RWPE1 (cell line): ENCODE results near the gene RARA.
A peak's percentile ranks its signal among the peaks of the same experiment; 100 is the strongest.

ENCODE experiments used
- CTCF ChIA-PET: fragments of 350-600 bp; sonication (Branson Sonifier 250); formaldehyde crosslinking; extraction: SDS; loops from one replicate; lab custom pipeline; 2021; lab: Yijun Ruan, JAX
- POLR2A ChIA-PET: fragments of 400-600 bp; formaldehyde crosslinking; extraction: SDS; loops from one replicate; lab custom pipeline; 2020; ENCODE audit warnings: antibody characterized with exemption; ENCODE audit not compliant: low non-redundant PET; lab: Yijun Ruan, JAX
- DNase-seq: peaks from one replicate; pipeline ENCODE4 v3.0.0; 2012; ENCODE audit warnings: low spot score
- H3K27ac ChIP-seq: fragments of 450-650 bp; 2 replicates; pipeline ENCODE4 v1.5.1; 2017
- CTCF ChIP-seq: fragments of 450-650 bp; conservative IDR thresholded peaks from 2 replicates; pipeline ENCODE4 v1.5.1; 2017; ENCODE audit warnings: low read depth, mild to moderate bottlenecking

RARA gene

DNA sequence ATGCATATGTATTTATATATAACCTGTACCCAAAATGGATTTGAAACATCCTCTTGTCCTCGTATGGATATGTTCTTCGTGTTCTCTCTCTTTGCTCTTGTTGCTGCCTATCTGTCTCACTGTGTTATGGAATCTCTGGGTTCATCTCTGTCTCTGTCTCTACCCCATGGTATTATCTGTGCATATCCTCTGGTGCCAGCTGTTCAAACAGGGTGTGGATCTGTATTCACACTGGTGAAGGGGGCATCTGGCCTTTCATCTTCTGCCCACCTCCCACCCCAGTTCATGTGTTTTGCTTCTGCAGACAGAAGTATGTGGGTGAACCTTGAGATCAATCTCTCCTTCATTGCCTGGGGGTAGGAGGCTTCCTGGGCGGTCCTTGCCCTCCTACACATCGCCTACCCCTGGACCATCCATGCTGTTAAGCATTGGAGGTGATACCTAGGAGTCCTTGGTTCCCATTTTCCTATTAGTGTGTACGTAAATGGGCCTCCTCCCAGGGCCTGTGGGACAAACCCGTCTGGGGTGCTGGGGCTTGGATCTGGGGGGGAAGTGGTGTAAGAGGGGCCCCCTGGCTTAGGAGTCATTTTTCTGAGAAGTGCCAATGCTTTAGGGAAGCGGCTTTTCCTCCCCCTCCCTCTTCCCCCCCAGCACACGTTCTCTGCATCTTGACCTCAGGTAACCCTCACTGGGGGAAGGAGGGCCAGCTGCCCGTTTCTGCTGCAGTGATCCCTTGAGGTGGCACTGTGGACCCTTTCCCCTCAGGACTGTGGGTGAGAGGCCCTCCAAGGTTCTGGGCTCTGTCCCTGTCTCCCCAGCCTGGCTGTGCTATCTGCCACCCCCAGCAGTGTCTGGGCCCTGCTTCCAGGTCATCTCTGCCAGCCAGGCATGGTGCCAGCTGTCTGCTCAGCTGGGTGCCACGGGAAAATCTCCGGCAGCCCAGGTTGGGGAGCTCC, 21.1 kb downstream of the RARA start:
- ChIA-PET POLR2A (interaction anchor here (0.7 kb wide), 1 partner anchor 1172 kb away, joined by 3 read pairs; no protein-coding TSS in a partner anchor), CTCF (interaction anchor here (2.4 kb wide), 1 partner anchor 13 kb away, joined by 8 read pairs; no protein-coding TSS in a partner anchor)
- no peak for TF ChIP-seq CTCF
- H3K27ac ChIP-seq = peak overlapping the region; percentile 66
- DNase-seq = no peak

DNA sequence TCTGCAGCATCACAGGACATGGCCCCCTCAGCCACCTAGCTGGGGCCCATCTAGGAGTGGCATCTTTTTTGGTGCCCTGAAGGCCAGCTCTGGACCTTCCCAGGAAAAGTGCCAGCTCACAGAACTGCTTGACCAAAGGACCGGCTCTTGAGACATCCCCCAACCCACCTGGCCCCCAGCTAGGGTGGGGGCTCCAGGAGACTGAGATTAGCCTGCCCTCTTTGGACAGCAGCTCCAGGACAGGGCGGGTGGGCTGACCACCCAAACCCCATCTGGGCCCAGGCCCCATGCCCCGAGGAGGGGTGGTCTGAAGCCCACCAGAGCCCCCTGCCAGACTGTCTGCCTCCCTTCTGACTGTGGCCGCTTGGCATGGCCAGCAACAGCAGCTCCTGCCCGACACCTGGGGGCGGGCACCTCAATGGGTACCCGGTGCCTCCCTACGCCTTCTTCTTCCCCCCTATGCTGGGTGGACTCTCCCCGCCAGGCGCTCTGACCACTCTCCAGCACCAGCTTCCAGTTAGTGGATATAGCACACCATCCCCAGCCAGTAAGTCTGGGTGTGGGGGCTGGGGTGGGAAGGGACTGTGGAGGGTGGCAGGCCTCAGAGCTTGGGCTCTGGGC, 22.0 kb downstream of the RARA start:
- TF ChIP-seq CTCF = no peak
- peak overlapping the region; percentile 66 for H3K27ac ChIP-seq
- POLR2A ChIA-PET = interaction anchor here (0.7 kb wide), 1 partner anchor 1171 kb away, joined by 3 read pairs; no protein-coding TSS in a partner anchor

DNA sequence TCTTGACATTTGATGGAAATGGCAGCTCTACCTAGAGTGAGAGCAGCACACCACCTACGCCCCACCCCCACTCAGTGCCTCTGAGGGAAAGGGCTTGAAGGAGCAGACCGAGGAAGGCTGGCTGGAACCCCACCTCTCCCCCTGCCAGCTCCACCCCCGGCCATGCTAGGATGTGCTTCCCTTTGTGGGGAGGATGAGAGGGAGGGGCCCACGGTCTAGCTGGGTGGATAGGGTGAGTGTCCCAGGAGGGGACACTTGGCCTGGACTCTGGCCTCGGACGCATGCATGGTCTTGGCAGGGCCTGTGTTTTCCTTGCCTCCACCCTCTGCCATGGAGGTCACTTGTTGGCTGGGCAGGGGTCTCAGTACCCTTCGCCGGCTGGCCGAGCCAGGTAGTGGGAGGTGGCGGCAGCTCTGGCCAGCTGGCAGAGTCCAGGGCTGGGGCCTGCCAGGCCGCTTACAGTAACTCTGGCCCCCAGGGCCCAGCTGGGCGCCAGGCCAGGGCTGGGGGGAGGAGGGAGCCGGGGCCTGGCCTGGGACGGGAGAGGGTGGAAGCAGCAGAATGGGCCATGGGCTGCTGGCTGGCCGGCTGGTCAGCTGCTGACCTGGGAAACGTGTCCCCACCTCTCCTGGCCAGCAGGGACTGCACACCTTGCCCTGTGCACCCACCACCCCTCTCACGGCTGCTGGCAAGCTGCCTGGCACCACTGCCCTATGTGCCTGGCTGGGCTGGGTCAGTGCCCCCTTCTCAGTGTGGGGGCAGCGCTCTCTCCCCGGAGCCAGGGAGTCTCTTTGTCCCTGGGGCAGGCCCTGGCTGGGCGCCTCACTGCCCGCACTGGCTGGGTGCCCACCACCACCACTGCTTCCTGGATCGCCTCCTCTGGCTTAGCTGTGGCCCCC, 23.0 kb downstream of the RARA start:
- DNase-seq = no peak

More for the DNA sequence above, 22.0 kb downstream of the RARA start:
- CTCF ChIA-PET = interaction anchor here (2.4 kb wide), 1 partner anchor 13 kb away, joined by 8 read pairs; no protein-coding TSS in a partner anchor
- DNase-seq = no peak

GRCh38 chr17:40333781-40334448, 24.9 kb downstream of the RARA start:
- TF ChIP-seq CTCF = no peak
- ChIA-PET CTCF (interaction anchor here (0.6 to 0.8 kb wide), 2 partner anchors 21 to 342 kb away, joined by 3 to 6 read pairs; no protein-coding TSS in a partner anchor), POLR2A (interaction anchor here (0.6 kb wide), 2 partner anchors 10 to 16 kb away, joined by 3 to 4 read pairs; no protein-coding TSS in a partner anchor)
- H3K27ac ChIP-seq = peak overlapping the region; percentile 69
- no peak for DNase-seq

More for the DNA sequence above, 23.0 kb downstream of the RARA start:
- POLR2A ChIA-PET = no interaction called here
- CTCF ChIA-PET = interaction anchor here (2.4 kb wide), 1 partner anchor 15 kb away, joined by 8 read pairs; no protein-coding TSS in a partner anchor
- H3K27ac ChIP-seq = peak overlapping the region; percentile 66
- no peak for TF ChIP-seq CTCF

DNA sequence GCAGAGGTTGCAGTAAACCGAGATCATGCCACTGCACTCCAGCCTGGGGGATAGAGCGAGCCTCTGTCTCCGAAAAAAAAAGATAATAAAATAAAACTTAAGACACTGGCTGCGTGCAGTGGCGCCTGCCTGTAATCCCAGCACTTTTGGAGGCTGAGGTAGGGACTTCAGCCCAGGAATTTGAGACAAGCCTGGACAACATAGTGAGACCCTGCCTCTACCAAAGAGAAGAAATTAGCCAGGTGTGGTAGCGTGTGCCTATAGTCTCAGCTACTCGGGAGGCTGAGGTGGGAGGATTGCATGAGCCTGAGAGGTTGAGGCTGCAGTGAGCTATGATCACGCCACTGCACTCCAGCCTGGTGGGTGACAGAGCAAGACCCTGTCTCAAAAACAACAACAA, 26.6 kb downstream of the RARA start:
- TF ChIP-seq CTCF = no peak
- CTCF ChIA-PET = no interaction called here
- POLR2A ChIA-PET = no interaction called here
- H3K27ac ChIP-seq = peak overlapping the region; percentile 69
- no peak for DNase-seq
